PC-3 (cell line): ENCODE measurements around the gene HIPK1.

ENCODE experiments used
- EZH2 ChIP-seq: fragments of 300-600 bp; sonication (generic); IDR thresholded peaks from one replicate; pipeline ENCODE4 v1.6.1; 2017; ENCODE audit warnings: antibody characterized with exemption, mild to moderate bottlenecking, low read length; ENCODE audit not compliant: unreplicated experiment
- EZH2phosphoT487 ChIP-seq: fragments of 300-600 bp; sonication (generic); IDR thresholded peaks from 2 replicates; pipeline ENCODE4 v1.6.1; 2018; ENCODE audit warnings: mild to moderate bottlenecking, antibody characterized with exemption, low read length, borderline replicate concordance
- TF ChIP-seq, protein P1 (sequence below): fragments of 300-600 bp; sonication (generic); conservative IDR thresholded peaks from 2 replicates; pipeline ENCODE4 v1.5.1; 2017; ENCODE audit warnings: antibody characterized with exemption, low read depth, mild to moderate bottlenecking, low read length

DNA sequence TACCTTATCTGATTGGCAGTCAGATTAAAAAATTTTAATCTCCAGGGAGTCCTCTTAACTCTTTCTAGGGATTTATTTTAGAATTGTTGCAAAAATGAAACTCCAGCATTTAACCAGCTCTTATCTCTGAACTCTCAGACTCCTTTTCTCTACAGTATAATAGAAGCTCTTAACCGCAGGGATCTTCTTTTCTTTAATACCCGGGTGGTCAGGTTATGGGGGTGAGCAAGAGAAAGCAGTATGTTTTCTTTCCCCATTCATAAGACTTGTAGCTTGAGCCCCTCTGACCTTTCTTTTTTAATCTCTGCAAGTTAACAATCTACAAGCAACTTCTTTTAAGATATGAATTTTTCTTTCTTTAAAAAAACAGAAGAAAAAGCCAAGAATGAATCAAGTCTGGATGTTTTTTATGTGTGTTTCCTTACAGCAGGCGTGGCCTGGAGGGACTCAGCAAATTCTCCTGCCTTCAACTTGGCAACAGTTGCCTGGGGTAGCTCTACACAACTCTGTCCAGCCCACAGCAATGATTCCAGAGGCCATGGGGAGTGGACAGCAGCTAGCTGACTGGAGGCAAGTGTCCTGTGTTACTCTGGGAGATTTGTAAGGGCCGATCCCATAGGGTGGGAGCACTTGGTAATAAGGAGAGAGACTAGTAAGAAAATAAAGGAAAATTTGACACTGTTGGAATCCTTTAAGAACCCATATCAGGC lies 36.7 kb downstream of the HIPK1 start:
- TF ChIP-seq, protein P1, sequence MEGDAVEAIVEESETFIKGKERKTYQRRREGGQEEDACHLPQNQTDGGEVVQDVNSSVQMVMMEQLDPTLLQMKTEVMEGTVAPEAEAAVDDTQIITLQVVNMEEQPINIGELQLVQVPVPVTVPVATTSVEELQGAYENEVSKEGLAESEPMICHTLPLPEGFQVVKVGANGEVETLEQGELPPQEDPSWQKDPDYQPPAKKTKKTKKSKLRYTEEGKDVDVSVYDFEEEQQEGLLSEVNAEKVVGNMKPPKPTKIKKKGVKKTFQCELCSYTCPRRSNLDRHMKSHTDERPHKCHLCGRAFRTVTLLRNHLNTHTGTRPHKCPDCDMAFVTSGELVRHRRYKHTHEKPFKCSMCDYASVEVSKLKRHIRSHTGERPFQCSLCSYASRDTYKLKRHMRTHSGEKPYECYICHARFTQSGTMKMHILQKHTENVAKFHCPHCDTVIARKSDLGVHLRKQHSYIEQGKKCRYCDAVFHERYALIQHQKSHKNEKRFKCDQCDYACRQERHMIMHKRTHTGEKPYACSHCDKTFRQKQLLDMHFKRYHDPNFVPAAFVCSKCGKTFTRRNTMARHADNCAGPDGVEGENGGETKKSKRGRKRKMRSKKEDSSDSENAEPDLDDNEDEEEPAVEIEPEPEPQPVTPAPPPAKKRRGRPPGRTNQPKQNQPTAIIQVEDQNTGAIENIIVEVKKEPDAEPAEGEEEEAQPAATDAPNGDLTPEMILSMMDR, result no peak
- TF ChIP-seq EZH2 (no peak), EZH2phosphoT487 (no peak)
